WTC11 (cell line): ENCODE data around the gene CLCN7. TPM values are rescaled to one million over a fixed set of nuclear protein-coding genes. Genes with fewer than 3 reads are reported as not detected.

Experiments
- ATAC-seq: fragments of 200-7000 bp; cut with Tn5 transposase; 2 replicates; pipeline ENCODE4 v1.10.0; 2021; ENCODE audit warnings: mild to moderate bottlenecking, moderate library complexity
- CTCF ChIA-PET: fragments of 300-600 bp; sonication (Branson Sonifier 250); formaldehyde crosslinking; loops from one replicate; lab custom pipeline; 2021; ENCODE audit warnings: antibody characterized with exemption; lab: Charles Lee
- POLR2A ChIA-PET: fragments of 350-600 bp; sonication (Branson Sonifier 250); formaldehyde crosslinking; loops from one replicate; lab custom pipeline; 2021; ENCODE audit warnings: antibody characterized with exemption; lab: Charles Lee
- DNase-seq: peaks from one replicate; pipeline ENCODE4 v3.0.0; 2021; ENCODE audit warnings: low spot score
- H3K27ac Mint-ChIP-seq: 2 replicates; pipeline ENCODE4 v1.8.0; 2021; ENCODE audit warnings: mixed read lengths
- H3K27me3 Mint-ChIP-seq: 2 replicates; pipeline ENCODE4 v1.8.0; 2021; ENCODE audit warnings: low read depth, mild to moderate bottlenecking, moderate library complexity, mixed read lengths
- H3K36me3 Mint-ChIP-seq: 2 replicates; pipeline ENCODE4 v1.8.0; 2021; ENCODE audit warnings: mixed read lengths
- H3K4me1 Mint-ChIP-seq: 2 replicates; pipeline ENCODE4 v1.8.0; 2022; ENCODE audit warnings: mixed read lengths
- H3K4me3 Mint-ChIP-seq: 2 replicates; pipeline ENCODE4 v1.8.0; 2021; ENCODE audit warnings: mild to moderate bottlenecking, moderate library complexity, mixed read lengths
- H3K9me3 Mint-ChIP-seq: 2 replicates; pipeline ENCODE4 v1.8.0; 2021; ENCODE audit warnings: mixed read lengths
- ESRRA ChIP-seq: sonication (generic); formaldehyde crosslinking; IDR thresholded peaks from 2 replicates; pipeline ENCODE4 v1.8.1; 2022; ENCODE audit warnings: mild to moderate bottlenecking, missing genetic modification reagents, borderline replicate concordance
- FOXJ3 ChIP-seq: sonication (generic); formaldehyde crosslinking; IDR thresholded peaks from 2 replicates; pipeline ENCODE4 v1.9.0; 2021; ENCODE audit warnings: missing genetic modification reagents, mild to moderate bottlenecking, borderline replicate concordance
- GABPB1 ChIP-seq: sonication (generic); formaldehyde crosslinking; IDR thresholded peaks from 2 replicates; pipeline ENCODE4 v1.8.1; 2023; ENCODE audit warnings: mild to moderate bottlenecking, missing genetic modification reagents
- GRHL2 ChIP-seq: fragments of 250-450 bp; sonication (Bioruptor Pico); IDR thresholded peaks from 2 replicates; pipeline ENCODE4 v1.8.0; 2022; ENCODE audit warnings: mild to moderate bottlenecking, moderate library complexity; ENCODE audit not compliant: insufficient replicate concordance, severe bottlenecking
- MXD4 ChIP-seq: fragments of 250-450 bp; sonication (Bioruptor Pico); IDR thresholded peaks from 2 replicates; pipeline ENCODE4 v1.8.0; 2021; ENCODE audit warnings: mild to moderate bottlenecking, moderate library complexity, borderline replicate concordance
- NFYB ChIP-seq: sonication (generic); formaldehyde crosslinking; conservative IDR thresholded peaks from 2 replicates; pipeline ENCODE4 v1.8.0; 2022; ENCODE audit warnings: low read depth, missing genetic modification reagents
- NR2C2 ChIP-seq: sonication (generic); formaldehyde crosslinking; IDR thresholded peaks from 2 replicates; pipeline ENCODE4 v1.8.0; 2022; ENCODE audit warnings: mild to moderate bottlenecking, missing genetic modification reagents
- RELA ChIP-seq: sonication (generic); formaldehyde crosslinking; IDR thresholded peaks from 2 replicates; pipeline ENCODE4 v1.8.1; 2022; ENCODE audit warnings: missing genetic modification reagents, mild to moderate bottlenecking, borderline replicate concordance
- SMAD4 ChIP-seq: sonication (generic); formaldehyde crosslinking; IDR thresholded peaks from 2 replicates; pipeline ENCODE4 v1.8.0; 2022; ENCODE audit warnings: mild to moderate bottlenecking, missing genetic modification reagents
- SP1 ChIP-seq: sonication (generic); formaldehyde crosslinking; conservative IDR thresholded peaks from 2 replicates; pipeline ENCODE4 v1.8.1; 2022; ENCODE audit warnings: missing genetic modification reagents
- ZNF121 ChIP-seq: sonication (generic); formaldehyde crosslinking; IDR thresholded peaks from 2 replicates; pipeline ENCODE4 v1.8.0; 2023; ENCODE audit warnings: missing genetic modification reagents
- ZNF219 ChIP-seq: sonication (generic); formaldehyde crosslinking; IDR thresholded peaks from 2 replicates; pipeline ENCODE4 v1.8.0; 2023; ENCODE audit warnings: missing genetic modification reagents, mild to moderate bottlenecking, borderline replicate concordance
- ZNF263 ChIP-seq: sonication (generic); formaldehyde crosslinking; IDR thresholded peaks from 2 replicates; pipeline ENCODE4 v1.8.1; 2022; ENCODE audit warnings: low read depth, mild to moderate bottlenecking, moderate library complexity, missing genetic modification reagents
- total RNA-seq: library from RNA; stranded (reverse); gene quantifications from 3 replicates; pipeline ENCODE4 v1.2.3, GENCODE V29; 2021
- TF ChIP-seq, protein P1 (sequence below): fragments of 250-450 bp; sonication (Bioruptor Pico); IDR thresholded peaks from 2 replicates; pipeline ENCODE4 v2.1.2; 2022; ENCODE audit warnings: mild to moderate bottlenecking, moderate library complexity
- TF ChIP-seq, protein P2 (sequence below): sonication (generic); formaldehyde crosslinking; IDR thresholded peaks from 2 replicates; pipeline ENCODE4 v1.8.0; 2023; ENCODE audit warnings: mild to moderate bottlenecking, missing genetic modification reagents
- TF ChIP-seq, protein P3 (sequence below): sonication (generic); formaldehyde crosslinking; IDR thresholded peaks from 2 replicates; pipeline ENCODE4 v1.8.1; 2023; ENCODE audit warnings: mild to moderate bottlenecking, missing genetic modification reagents, borderline replicate concordance
- TF ChIP-seq, protein P4 (sequence below): sonication (generic); formaldehyde crosslinking; conservative IDR thresholded peaks from 2 replicates; pipeline ENCODE4 v1.8.1; 2023; ENCODE audit warnings: mild to moderate bottlenecking, low read depth, missing genetic modification reagents, moderate library complexity
- TF ChIP-seq, protein P5 (sequence below): sonication (generic); formaldehyde crosslinking; IDR thresholded peaks from 2 replicates; pipeline ENCODE4 v1.8.0; 2022; ENCODE audit warnings: mild to moderate bottlenecking, missing genetic modification reagents
- TF ChIP-seq, protein P6 (sequence below): fragments of 250-450 bp; sonication (Bioruptor Pico); IDR thresholded peaks from 2 replicates; pipeline ENCODE4 v1.9.0; 2021; ENCODE audit warnings: mild to moderate bottlenecking
- TF ChIP-seq, protein P7 (sequence below): sonication (generic); formaldehyde crosslinking; IDR thresholded peaks from 2 replicates; pipeline ENCODE4 v1.8.1; 2022; ENCODE audit warnings: missing genetic modification reagents, borderline replicate concordance
- TF ChIP-seq, protein P8 (sequence below): sonication (generic); formaldehyde crosslinking; IDR thresholded peaks from 2 replicates; pipeline ENCODE4 v1.8.0; 2022; ENCODE audit warnings: mild to moderate bottlenecking, missing genetic modification reagents

CLCN7 gene
- total RNA-seq, 1 experiment from 2014 or later, result 94.1 TPM

DNA sequence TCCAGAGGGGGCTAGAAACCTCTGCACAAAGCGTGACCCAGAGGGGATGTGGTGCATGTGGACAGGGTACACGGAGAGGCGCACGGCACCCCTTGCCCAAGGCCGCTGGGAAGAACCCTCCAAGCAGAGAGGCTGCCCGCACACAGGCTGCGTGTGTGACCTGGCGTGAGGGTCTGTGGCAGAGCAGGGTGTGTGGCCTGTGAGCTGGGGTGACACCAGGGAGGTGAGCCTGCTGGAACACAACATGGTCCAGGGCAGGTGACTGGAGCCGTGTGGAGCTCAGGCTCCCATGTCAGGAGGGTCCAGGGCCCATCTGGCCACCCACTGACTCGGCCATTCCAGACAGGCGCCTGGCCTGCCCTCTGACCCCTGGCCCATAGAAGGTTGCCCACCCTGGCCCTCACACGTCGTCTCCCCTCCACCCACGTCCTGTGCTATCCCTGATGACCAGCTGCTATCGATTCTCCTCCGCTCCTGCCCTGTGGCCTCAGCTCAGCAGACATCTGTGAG, 43.9 kb upstream of the CLCN7 start:
- peaks cover 15% of the 10 kb centered on the region for H3K9me3 Mint-ChIP-seq
- no peak for DNase-seq
- TF ChIP-seq, protein P1, sequence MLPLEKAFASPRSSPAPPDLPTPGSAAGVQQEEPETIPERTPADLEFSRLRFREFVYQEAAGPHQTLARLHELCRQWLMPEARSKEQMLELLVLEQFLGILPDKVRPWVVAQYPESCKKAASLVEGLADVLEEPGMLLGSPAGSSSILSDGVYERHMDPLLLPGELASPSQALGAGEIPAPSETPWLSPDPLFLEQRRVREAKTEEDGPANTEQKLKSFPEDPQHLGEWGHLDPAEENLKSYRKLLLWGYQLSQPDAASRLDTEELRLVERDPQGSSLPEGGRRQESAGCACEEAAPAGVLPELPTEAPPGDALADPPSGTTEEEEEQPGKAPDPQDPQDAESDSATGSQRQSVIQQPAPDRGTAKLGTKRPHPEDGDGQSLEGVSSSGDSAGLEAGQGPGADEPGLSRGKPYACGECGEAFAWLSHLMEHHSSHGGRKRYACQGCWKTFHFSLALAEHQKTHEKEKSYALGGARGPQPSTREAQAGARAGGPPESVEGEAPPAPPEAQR (CRISPR knock-in tag), result no peak
- TF ChIP-seq ZNF219 (CRISPR knock-in tag), result no peak
- no peak for TF ChIP-seq ZNF121
- TF ChIP-seq GRHL2 (CRISPR knock-in tag), result no peak
- TF ChIP-seq ESRRA (CRISPR knock-in tag), result no peak
- TF ChIP-seq ZNF263, result no peak
- no peak for TF ChIP-seq NFYB (CRISPR knock-in tag)
- no peak for TF ChIP-seq SMAD4
- TF ChIP-seq, protein P2, sequence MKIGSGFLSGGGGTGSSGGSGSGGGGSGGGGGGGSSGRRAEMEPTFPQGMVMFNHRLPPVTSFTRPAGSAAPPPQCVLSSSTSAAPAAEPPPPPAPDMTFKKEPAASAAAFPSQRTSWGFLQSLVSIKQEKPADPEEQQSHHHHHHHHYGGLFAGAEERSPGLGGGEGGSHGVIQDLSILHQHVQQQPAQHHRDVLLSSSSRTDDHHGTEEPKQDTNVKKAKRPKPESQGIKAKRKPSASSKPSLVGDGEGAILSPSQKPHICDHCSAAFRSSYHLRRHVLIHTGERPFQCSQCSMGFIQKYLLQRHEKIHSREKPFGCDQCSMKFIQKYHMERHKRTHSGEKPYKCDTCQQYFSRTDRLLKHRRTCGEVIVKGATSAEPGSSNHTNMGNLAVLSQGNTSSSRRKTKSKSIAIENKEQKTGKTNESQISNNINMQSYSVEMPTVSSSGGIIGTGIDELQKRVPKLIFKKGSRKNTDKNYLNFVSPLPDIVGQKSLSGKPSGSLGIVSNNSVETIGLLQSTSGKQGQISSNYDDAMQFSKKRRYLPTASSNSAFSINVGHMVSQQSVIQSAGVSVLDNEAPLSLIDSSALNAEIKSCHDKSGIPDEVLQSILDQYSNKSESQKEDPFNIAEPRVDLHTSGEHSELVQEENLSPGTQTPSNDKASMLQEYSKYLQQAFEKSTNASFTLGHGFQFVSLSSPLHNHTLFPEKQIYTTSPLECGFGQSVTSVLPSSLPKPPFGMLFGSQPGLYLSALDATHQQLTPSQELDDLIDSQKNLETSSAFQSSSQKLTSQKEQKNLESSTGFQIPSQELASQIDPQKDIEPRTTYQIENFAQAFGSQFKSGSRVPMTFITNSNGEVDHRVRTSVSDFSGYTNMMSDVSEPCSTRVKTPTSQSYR (CRISPR knock-in tag), result no peak
- TF ChIP-seq, protein P3, sequence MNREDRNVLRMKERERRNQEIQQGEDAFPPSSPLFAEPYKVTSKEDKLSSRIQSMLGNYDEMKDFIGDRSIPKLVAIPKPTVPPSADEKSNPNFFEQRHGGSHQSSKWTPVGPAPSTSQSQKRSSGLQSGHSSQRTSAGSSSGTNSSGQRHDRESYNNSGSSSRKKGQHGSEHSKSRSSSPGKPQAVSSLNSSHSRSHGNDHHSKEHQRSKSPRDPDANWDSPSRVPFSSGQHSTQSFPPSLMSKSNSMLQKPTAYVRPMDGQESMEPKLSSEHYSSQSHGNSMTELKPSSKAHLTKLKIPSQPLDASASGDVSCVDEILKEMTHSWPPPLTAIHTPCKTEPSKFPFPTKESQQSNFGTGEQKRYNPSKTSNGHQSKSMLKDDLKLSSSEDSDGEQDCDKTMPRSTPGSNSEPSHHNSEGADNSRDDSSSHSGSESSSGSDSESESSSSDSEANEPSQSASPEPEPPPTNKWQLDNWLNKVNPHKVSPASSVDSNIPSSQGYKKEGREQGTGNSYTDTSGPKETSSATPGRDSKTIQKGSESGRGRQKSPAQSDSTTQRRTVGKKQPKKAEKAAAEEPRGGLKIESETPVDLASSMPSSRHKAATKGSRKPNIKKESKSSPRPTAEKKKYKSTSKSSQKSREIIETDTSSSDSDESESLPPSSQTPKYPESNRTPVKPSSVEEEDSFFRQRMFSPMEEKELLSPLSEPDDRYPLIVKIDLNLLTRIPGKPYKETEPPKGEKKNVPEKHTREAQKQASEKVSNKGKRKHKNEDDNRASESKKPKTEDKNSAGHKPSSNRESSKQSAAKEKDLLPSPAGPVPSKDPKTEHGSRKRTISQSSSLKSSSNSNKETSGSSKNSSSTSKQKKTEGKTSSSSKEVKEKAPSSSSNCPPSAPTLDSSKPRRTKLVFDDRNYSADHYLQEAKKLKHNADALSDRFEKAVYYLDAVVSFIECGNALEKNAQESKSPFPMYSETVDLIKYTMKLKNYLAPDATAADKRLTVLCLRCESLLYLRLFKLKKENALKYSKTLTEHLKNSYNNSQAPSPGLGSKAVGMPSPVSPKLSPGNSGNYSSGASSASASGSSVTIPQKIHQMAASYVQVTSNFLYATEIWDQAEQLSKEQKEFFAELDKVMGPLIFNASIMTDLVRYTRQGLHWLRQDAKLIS (CRISPR knock-in tag), result no peak
- no peak for TF ChIP-seq FOXJ3
- no peak for TF ChIP-seq GABPB1
- peaks cover 9% of the 10 kb centered on the region for H3K36me3 Mint-ChIP-seq
- no peaks in the 10 kb centered on the region; the same call in 1 of the 2 replicates for H3K27me3 Mint-ChIP-seq
- POLR2A ChIA-PET, result no interaction called here
- ATAC-seq, result no peak
- H3K4me3 Mint-ChIP-seq, result no peak overlapping the region
- H3K4me1 Mint-ChIP-seq, result no peaks in the 10 kb centered on the region
- H3K27ac Mint-ChIP-seq, result no peak overlapping the region
- CTCF ChIA-PET, result no interaction called here

DNA sequence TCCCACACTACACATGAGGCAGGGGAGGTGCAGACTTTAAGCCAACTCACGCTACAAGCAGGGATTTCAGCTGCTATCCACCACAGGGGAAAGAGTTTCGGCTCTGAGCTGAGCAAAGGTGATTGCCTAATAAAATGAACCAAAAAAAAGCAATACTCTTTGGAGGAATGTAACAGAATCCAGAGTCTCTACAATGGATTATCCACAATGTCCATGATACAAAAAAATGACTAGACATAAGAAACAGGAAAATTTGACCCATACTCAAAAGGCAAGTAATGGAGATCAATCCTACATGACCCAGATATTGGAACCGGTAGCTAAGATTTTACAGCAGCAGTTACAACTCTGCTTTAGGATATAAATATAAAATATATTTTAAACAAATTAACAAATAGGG, 39.7 kb upstream of the CLCN7 start:
- Mint-ChIP-seq H3K9me3 (peaks cover 15% of the 10 kb centered on the region), H3K27me3 (no peaks in the 10 kb centered on the region; the same call in 1 of the 2 replicates), H3K27ac (no peak overlapping the region), H3K4me3 (no peak overlapping the region), H3K4me1 (no peaks in the 10 kb centered on the region), H3K36me3 (peaks cover 18% of the 10 kb centered on the region)
- ATAC-seq (no peak), DNase-seq (no peak)
- ChIA-PET CTCF (no interaction called here), POLR2A (no interaction called here)
- TF ChIP-seq GABPB1, result no peak
- TF ChIP-seq, protein P4, sequence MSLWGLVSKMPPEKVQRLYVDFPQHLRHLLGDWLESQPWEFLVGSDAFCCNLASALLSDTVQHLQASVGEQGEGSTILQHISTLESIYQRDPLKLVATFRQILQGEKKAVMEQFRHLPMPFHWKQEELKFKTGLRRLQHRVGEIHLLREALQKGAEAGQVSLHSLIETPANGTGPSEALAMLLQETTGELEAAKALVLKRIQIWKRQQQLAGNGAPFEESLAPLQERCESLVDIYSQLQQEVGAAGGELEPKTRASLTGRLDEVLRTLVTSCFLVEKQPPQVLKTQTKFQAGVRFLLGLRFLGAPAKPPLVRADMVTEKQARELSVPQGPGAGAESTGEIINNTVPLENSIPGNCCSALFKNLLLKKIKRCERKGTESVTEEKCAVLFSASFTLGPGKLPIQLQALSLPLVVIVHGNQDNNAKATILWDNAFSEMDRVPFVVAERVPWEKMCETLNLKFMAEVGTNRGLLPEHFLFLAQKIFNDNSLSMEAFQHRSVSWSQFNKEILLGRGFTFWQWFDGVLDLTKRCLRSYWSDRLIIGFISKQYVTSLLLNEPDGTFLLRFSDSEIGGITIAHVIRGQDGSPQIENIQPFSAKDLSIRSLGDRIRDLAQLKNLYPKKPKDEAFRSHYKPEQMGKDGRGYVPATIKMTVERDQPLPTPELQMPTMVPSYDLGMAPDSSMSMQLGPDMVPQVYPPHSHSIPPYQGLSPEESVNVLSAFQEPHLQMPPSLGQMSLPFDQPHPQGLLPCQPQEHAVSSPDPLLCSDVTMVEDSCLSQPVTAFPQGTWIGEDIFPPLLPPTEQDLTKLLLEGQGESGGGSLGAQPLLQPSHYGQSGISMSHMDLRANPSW, result no peak
- TF ChIP-seq, protein P5, sequence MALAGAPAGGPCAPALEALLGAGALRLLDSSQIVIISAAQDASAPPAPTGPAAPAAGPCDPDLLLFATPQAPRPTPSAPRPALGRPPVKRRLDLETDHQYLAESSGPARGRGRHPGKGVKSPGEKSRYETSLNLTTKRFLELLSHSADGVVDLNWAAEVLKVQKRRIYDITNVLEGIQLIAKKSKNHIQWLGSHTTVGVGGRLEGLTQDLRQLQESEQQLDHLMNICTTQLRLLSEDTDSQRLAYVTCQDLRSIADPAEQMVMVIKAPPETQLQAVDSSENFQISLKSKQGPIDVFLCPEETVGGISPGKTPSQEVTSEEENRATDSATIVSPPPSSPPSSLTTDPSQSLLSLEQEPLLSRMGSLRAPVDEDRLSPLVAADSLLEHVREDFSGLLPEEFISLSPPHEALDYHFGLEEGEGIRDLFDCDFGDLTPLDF (CRISPR knock-in tag), result no peak
- TF ChIP-seq GRHL2 (CRISPR knock-in tag), result no peak
- TF ChIP-seq RELA, result no peak
- TF ChIP-seq, protein P6, sequence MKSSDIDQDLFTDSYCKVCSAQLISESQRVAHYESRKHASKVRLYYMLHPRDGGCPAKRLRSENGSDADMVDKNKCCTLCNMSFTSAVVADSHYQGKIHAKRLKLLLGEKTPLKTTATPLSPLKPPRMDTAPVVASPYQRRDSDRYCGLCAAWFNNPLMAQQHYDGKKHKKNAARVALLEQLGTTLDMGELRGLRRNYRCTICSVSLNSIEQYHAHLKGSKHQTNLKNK (CRISPR knock-in tag), result no peak
- TF ChIP-seq NR2C2 (CRISPR knock-in tag), result no peak
- TF ChIP-seq, protein P7, sequence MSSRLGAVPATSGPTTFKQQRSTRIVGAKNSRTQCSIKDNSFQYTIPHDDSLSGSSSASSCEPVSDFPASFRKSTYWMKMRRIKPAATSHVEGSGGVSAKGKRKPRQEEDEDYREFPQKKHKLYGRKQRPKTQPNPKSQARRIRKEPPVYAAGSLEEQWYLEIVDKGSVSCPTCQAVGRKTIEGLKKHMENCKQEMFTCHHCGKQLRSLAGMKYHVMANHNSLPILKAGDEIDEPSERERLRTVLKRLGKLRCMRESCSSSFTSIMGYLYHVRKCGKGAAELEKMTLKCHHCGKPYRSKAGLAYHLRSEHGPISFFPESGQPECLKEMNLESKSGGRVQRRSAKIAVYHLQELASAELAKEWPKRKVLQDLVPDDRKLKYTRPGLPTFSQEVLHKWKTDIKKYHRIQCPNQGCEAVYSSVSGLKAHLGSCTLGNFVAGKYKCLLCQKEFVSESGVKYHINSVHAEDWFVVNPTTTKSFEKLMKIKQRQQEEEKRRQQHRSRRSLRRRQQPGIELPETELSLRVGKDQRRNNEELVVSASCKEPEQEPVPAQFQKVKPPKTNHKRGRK (CRISPR knock-in tag), result no peak
- no peak for TF ChIP-seq MXD4 (CRISPR knock-in tag)
- TF ChIP-seq, protein P8, sequence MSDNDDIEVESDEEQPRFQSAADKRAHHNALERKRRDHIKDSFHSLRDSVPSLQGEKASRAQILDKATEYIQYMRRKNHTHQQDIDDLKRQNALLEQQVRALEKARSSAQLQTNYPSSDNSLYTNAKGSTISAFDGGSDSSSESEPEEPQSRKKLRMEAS, result no peak
- no peak for TF ChIP-seq ESRRA (CRISPR knock-in tag)
- TF ChIP-seq SP1 (CRISPR knock-in tag), result no peak
